OCI-M2 (cell line): ENCODE data around the gene GRPEL2.
A peak's percentile ranks its signal among the peaks of the same experiment; 100 is the strongest.

ENCODE experiments used
- DNase-seq: peaks from one replicate; lab custom pipeline; 2025; ENCODE audit not compliant: unreplicated experiment; lab: John Stamatoyannopoulos, UW

GRPEL2 gene

GRCh38 chr5:149345147-149345891, at the start of gene GRPEL2:
GRPEL2 (plus strand) TSS chr5:149345499; CDS start chr5:149345540, 41 bp downstream.
- DNase-seq, result peak; percentile 62

DNA sequence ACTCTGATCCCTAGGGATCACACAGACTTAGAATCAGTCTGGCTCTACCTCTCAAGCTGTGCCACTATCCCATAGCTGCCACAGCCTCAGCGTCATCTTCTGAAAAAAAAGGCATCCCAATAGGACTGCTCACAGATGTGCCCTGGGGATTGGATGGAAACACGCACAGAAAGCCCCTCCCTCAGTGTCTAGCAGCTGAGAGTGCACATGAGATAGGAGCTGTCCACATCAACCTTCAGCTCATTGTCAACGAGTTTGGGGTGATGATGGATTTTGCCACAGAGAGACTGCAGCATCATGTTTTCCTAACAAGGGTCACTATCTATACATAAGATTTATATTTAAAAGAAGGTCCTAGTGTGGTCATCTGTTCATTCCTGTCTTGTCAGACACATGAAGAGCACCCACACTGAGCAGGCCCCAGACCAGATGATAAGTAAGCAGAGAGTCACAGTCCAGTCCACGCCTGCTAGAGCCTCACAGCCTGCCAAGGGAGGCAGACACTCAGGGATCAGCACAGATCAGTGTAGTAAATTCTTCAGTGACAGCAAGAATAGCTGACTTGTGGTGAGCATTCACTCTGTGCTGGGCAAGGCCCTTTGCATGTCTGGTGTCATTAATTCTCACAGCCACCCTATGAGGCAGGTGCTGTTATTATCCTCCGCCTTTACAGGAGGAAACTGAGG, 47.8 kb upstream of the GRPEL2 start:
- no peak for DNase-seq

DNA sequence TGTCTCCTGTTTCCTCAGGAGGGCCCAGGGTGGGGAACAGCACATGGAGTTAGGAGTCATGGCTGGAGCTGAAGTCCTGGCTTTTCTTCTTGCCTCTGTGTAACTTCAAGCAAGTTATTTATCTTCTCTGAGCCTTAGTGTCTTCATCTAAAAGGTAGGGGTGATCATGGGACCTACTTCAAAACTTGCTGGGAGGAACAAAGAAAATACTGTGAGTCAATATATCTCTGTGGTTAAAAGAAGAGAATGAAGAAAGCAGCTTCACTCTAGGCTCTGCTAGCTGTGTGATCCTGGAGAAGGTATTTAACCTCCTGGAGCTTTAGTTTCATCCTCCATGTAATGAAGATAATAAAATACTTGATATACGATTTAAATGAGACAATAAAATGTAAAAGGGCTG, 47.1 kb upstream of the GRPEL2 start:
- no peak for DNase-seq

GRCh38 chr5:149298842-149299404, 46.4 kb upstream of the GRPEL2 start:
- no peak for DNase-seq

- no peak for DNase-seq
Measured at GRCh38 chr5:149299451-149300054, 45.7 kb upstream of the GRPEL2 start.

- DNase-seq, result no peak
Measured at GRCh38 chr5:149300441-149300840, 44.9 kb upstream of the GRPEL2 start.

DNA sequence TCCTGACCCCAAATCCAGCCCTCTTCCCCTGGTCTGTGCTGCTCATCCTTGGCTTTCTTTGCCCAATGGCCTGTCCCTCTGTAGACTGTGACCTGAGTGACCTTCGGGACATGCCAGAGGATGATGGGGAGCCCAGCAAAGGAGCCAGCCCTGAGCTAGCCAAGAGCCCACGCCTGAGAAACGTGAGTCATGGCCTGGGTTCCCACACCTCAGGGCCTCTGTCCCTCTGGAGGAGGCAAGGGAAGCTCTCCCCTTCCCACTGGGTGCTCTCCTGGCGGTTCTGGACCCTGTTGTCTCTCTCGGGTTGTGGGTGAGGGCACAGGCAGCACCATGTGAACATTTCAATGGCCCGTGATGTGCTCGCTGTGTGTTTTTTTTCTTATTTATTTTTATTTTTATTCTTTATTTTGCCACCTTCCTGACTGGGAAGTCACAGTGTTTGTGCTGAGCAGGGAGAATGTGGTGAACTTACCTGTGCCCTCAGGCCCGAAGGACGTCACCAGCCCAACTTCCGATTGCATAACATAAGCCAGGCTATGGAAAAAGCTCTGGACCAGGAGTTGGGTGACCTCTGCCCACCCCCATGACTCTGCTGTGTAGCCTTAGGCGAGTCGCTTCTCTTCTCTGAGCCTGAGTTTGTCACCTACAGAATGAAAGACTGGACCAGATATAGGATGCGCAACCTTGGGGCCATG, 44.1 kb upstream of the GRPEL2 start:
- DNase-seq, result no peak

- DNase-seq, result no peak
Measured at GRCh38 chr5:149301744-149302380, 43.4 kb upstream of the GRPEL2 start.

DNA sequence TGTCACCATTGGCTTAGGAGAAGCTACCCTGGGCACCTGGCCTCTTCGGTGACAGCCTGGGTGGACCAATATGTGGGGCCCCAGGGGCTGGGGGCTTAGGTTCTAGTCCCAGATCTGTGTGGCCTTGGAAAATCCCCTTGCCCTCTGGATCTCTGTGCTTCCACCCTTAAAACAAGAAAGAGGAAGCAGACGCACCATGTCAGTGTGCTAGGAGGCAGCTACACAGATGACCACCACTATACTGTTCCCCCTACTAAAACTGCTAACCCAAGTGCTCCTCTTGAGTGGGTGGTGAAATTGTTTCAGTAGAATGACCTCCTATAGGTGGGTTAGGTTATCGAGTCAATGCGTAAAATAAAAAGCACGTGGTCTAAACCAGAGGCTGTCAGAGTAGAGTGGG, 42.7 kb upstream of the GRPEL2 start:
- DNase-seq, result no peak

GRCh38 chr5:149303210-149303609, 42.1 kb upstream of the GRPEL2 start:
- no peak for DNase-seq

GRCh38 chr5:149304195-149305078, 40.9 kb upstream of the GRPEL2 start:
- no peak for DNase-seq

- DNase-seq, result no peak
Measured at GRCh38 chr5:149309354-149309753, 35.9 kb upstream of the GRPEL2 start.

GRCh38 chr5:149310488-149310887, 34.8 kb upstream of the GRPEL2 start:
- no peak for DNase-seq

DNA sequence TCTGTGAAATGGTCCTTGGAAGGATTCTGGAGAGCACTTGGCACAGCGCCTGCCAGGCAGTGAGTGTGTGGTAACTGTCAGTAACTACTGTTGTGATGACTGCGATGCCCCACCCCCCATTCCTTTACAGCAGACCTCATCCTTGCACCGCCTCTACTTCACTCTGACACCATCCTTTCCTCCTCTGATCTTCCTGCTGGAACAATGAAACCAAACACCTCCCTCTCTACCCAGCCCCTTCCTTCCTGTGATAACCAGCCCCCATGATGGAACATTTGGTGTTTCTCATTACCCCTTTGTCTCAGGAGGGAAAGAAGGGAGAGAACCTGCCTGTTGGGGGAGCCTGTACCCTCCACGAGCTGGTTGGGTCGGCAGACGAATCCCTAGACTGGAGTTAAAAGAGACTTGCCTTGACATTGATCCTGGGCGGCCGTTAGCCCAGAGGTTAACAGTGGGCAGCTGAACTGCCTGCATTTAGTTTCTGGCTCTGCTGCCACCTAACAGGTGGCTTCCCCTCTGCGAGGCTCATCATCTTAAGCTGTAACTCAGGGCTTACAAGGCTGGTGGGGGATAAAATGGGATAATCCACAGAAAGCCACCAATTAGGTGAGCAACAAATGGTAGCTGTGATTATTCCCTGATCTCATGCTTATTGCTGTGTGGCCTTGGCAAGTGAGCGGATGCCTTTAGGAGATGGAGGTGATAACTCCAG, 34.2 kb upstream of the GRPEL2 start:
- no peak for DNase-seq

DNA sequence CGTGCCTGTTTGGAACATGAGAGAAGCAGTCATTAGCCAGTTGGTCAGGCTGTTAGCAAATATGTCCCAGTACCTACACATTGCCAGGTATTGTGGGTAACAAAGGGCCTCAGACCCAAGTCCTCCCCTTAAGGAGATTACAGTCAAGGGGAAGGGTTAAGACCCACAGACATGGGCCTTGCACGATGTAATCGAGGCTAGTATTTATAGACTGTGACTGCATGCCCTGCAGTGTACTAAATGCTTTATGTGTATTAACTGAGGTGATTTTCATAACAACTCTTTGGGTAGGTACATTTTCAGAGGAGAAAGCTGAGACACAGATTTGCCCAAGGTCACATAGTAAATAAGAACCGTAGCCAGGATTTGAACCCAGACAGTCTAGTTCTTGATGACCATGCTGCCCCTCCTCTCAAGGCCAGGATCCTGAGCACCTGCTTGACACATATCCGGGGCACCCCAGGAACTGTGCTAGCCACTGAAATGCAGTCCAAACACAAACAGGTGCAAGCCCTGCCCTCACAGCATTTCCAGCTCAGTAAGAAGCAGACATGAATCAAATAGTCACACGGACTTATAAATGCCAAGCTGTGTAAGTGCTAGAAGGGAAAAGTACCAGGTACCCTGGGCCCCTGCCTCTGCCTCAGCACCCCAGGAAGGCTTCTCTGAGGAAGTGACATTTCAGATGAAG, 32.0 kb upstream of the GRPEL2 start:
- no peak for DNase-seq

DNA sequence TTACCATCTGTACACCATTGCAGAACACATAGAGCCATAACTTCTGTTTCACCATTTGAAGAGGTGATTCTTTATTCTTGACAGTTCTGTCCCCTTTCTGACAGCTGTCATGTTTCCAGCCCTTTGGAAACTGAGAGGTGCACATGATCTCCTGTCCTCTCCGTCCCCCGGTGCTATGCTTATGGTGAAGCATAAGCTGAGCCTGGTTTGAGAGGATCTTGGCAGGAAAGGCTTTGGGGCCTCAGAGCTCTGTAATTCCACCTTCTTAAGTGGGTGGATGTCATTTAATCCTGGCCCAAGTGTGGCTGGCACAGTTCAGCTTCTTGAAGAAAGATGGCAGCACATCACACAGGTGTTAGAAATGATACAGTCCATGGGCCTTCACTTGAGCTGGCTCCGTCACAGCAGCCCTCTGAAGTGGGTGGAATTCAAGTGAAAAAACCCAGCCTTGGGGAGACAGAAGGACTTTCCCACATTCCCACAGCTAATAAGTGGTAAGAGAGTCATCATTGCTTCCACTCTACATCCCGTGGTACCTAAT, 30.7 kb upstream of the GRPEL2 start:
- no peak for DNase-seq

DNA sequence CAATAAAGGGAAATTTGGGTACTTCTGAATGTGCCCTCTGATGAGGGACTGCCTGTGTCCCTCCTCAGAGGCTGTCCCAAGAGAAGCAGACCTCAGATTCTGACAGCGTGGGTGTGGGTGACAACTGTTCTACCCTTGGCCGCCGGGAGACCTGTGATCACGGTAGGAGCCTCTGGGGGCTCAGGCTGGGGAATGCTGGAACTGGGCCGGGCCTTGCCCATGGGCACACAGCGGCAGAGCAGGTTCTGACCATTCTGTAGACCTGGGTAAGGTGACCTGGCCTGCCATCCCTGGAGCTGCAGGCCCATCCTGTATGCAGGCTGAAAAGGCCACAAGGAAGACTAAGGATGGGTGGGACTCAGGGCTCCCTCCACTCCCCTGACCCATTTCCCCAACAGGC, 29.5 kb upstream of the GRPEL2 start:
- DNase-seq, result no peak

DNA sequence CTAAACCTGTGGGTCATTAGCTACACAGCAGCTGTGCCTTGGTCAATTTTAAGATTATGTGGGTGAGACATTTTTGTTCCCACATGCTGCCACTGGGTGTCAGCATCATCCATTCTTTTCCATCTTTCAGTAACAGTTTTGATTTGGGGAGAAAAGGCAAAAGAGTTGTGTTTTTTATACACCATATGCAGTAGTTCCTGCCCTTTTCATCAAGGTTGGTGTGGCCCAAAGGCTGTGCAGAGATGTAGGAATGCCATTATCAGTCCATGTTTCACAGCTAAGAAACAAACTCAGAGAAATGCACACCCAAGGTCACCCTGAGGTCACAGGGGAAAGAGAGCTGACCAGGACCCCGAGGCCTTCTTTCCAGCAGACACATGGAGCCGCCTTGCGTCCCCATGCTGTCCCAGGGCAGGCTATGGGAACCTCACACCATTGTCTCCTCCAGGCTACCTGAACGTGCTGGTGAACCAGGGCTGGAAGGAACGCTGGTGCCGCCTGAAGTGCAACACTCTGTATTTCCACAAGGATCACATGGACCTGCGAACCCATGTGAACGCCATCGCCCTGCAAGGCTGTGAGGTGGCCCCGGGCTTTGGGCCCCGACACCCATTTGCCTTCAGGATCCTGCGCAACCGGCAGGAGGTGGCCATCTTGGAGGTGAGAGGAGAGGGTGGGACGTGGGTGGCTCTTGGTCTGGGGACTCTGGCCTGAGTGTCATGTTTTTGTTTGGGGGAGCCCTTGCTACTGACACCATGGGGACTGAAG, 27.8 kb upstream of the GRPEL2 start:
- no peak for DNase-seq
